A549 (cell line): ENCODE data around the gene PLEKHA7. TPM values are rescaled to one million over a fixed set of nuclear protein-coding genes. Genes with fewer than 3 reads are reported as not detected.
"Not testable (repeated sequence)": the region's sequence is repeated elsewhere in the genome, so short reads cannot be mapped to it uniquely, and the experiment has no call there.

Experiments used
- ATAC-seq, 2 experiments: fragments of 200-7000 bp in 1 of 2; fragments of >200 bp in 1 of 2; cut with Nextera tagmentation in 1 of 2; cut with Tn5 transposase in 1 of 2; 3 replicates each; pipeline versions ENCODE4 v1.8.0 to v1.9.1; 2018 to 2020; ENCODE audit warnings: mild to moderate bottlenecking in 1 of 2, moderate library complexity in 1 of 2
- CTCF ChIA-PET: fragments of 300-600 bp; sonication (Branson Sonifier 250); formaldehyde crosslinking; extraction: SDS; loops from one replicate; lab custom pipeline; 2021; ENCODE audit warnings: antibody characterized with exemption, inconsistent platforms; lab: Yijun Ruan, JAX
- POLR2A ChIA-PET: fragments of 350-600 bp; formaldehyde crosslinking; extraction: SDS; loops from one replicate; lab custom pipeline; 2021; ENCODE audit warnings: antibody characterized with exemption, inconsistent platforms; lab: Yijun Ruan, JAX
- DNase-seq, 2 experiments: peaks; one replicate each; pipeline versions ENCODE4 v3.0.0 to v3.0.0-alpha.2; 2011 to 2016; ENCODE audit warnings: low read depth in 1 of 2, low spot score in 1 of 2
- FAIRE-seq: peaks from 2 replicates; lab custom pipeline; 2011; peaks lifted over from hg19 to GRCh38; lab: Jason Lieb, UNC
- H3K27ac ChIP-seq, 2 experiments: fragments of >200 bp; sonication (Bioruptor Twin); formaldehyde crosslinking; 3 replicates each; pipeline ENCODE4 v1.5.1; 2016 to 2017
- H3K4me1 ChIP-seq: fragments of >200 bp; sonication (Bioruptor Twin); formaldehyde crosslinking; 3 replicates; pipeline ENCODE4 v1.6.1; 2016
- H3K4me2 ChIP-seq: fragments of >200 bp; sonication (Bioruptor Twin); formaldehyde crosslinking; 3 replicates; pipeline ENCODE4 v1.6.1; 2016
- H3K4me3 ChIP-seq: fragments of >200 bp; sonication (Bioruptor Twin); formaldehyde crosslinking; 3 replicates; pipeline ENCODE4 v1.5.1; 2016
- H3K9me3 ChIP-seq: fragments of >200 bp; sonication (Bioruptor Twin); formaldehyde crosslinking; 3 replicates; pipeline ENCODE4 v1.6.1; 2016
- BHLHE40 ChIP-seq: IDR thresholded peaks from 2 replicates; pipeline ENCODE4 v1.6.1; 2012; ENCODE audit warnings: low read depth, low read length, inconsistent platforms
- CBX8 ChIP-seq: fragments of 200-600 bp; sonication (generic); IDR thresholded peaks from 2 replicates; pipeline ENCODE4 v1.6.1; 2016
- CEBPB ChIP-seq, 2 experiments: fragments of >200 bp in 1 of 2; sonication (Bioruptor Twin) in 1 of 2; formaldehyde crosslinking in 1 of 2; IDR thresholded peaks; 2 replicates each; pipeline ENCODE4 v1.6.1; 2012 to 2016
- EHF ChIP-seq: fragments of 250-450 bp; sonication (Bioruptor Pico); IDR thresholded peaks from 2 replicates; pipeline ENCODE4 v1.5.0; 2020; ENCODE audit warnings: mild to moderate bottlenecking
- EHMT2 ChIP-seq: fragments of 200-600 bp; sonication (generic); IDR thresholded peaks from 2 replicates; pipeline ENCODE4 v1.6.1; 2016; ENCODE audit warnings: antibody characterized with exemption, low read depth, mild to moderate bottlenecking, moderate library complexity
- ESRRA ChIP-seq: fragments of 150-350 bp; IDR thresholded peaks from 2 replicates; pipeline ENCODE4 v1.6.1; 2014; ENCODE audit warnings: mild to moderate bottlenecking, low read length, borderline replicate concordance
- FOSB ChIP-seq: fragments of 250-450 bp; sonication (Bioruptor Pico); IDR thresholded peaks from 2 replicates; pipeline ENCODE4 v1.5.0; 2020; ENCODE audit warnings: mild to moderate bottlenecking, moderate library complexity
- GATA3 ChIP-seq: IDR thresholded peaks from 2 replicates; pipeline ENCODE4 v1.6.1; 2012; ENCODE audit warnings: borderline replicate concordance
- HOXB5 ChIP-seq: fragments of 250-450 bp; sonication (Bioruptor Pico); IDR thresholded peaks from 2 replicates; pipeline ENCODE4 v1.5.0; 2020; ENCODE audit warnings: mild to moderate bottlenecking, moderate library complexity
- KDM5A ChIP-seq: fragments of 200-600 bp; sonication (generic); IDR thresholded peaks from 2 replicates; pipeline ENCODE4 v1.6.1; 2016; ENCODE audit warnings: antibody characterized with exemption, mild to moderate bottlenecking
- MAZ ChIP-seq: fragments of 150-350 bp; IDR thresholded peaks from 2 replicates; pipeline ENCODE4 v1.6.1; 2014; ENCODE audit warnings: antibody characterized with exemption, low read depth, low read length, borderline replicate concordance
- MYC ChIP-seq: IDR thresholded peaks from 2 replicates; pipeline ENCODE4 v1.6.1; 2012; ENCODE audit warnings: mild to moderate bottlenecking, inconsistent platforms, low read length, improper control_type of control experiment, borderline replicate concordance
- NFE2L2 ChIP-seq: fragments of 150-350 bp; conservative IDR thresholded peaks from 2 replicates; pipeline ENCODE4 v1.6.1; 2014; ENCODE audit warnings: low read length
- PHF8 ChIP-seq: fragments of 200-600 bp; sonication (generic); IDR thresholded peaks from 2 replicates; pipeline ENCODE4 v1.6.1; 2016; ENCODE audit warnings: low read depth, mild to moderate bottlenecking, antibody characterized with exemption, moderate library complexity, borderline replicate concordance
- POLR2AphosphoS2 ChIP-seq: conservative IDR thresholded peaks from 2 replicates; pipeline ENCODE4 v1.6.1; 2012; ENCODE audit warnings: low read length, improper control_type of control experiment, inconsistent platforms
- RAD21 ChIP-seq, 2 experiments: fragments of >200 bp in 1 of 2; sonication (Bioruptor Twin) in 1 of 2; formaldehyde crosslinking in 1 of 2; IDR thresholded peaks in 1 of 2; conservative IDR thresholded peaks in 1 of 2; 2 replicates in 1 of 2; 3 replicates in 1 of 2; pipeline ENCODE4 v1.6.1; 2012 to 2018; ENCODE audit warnings: inconsistent platforms in 1 of 2
- RARB ChIP-seq: fragments of 250-450 bp; sonication (Bioruptor Pico); IDR thresholded peaks from 2 replicates; pipeline ENCODE4 v1.8.0; 2021; ENCODE audit warnings: mild to moderate bottlenecking, moderate library complexity
- SMC3 ChIP-seq: fragments of >200 bp; sonication (Bioruptor Twin); formaldehyde crosslinking; IDR thresholded peaks from 3 replicates; pipeline ENCODE4 v1.6.1; 2018; ENCODE audit warnings: inconsistent platforms
- SREBF2 ChIP-seq: fragments of 450-650 bp; IDR thresholded peaks from 2 replicates; pipeline ENCODE4 v1.6.1; 2014; ENCODE audit warnings: mild to moderate bottlenecking, moderate library complexity
- WGBS: methylation state at CpG from one replicate; pipeline ENCODE4 v1.1.6; 2017; ENCODE audit errors: missing lambda C conversion rate; 5-methylcytosine and 5-hydroxymethylcytosine counted together
- polyA plus RNA-seq, 4 experiments: library from polyadenylated mRNA; depleted of rRNA in 3 of 4; stranded (reverse); fragments of >200 nt; fragmentation: RNase III in 1 of 4; extraction: RNeasy Plus Mini Kit Qiagen cat#74134 plus additional on column Dnase treatment in 1 of 4; gene quantifications; 2 replicates in 3 of 4; 3 replicates in 1 of 4; pipeline ENCODE4 v1.2.3, GENCODE V29; 2011 to 2017
- TF ChIP-seq, protein P1 (sequence below): fragments of 450-650 bp; IDR thresholded peaks from 2 replicates; pipeline ENCODE4 v1.6.1; 2014; ENCODE audit warnings: antibody characterized with exemption
- TF ChIP-seq, protein P2 (sequence below): fragments of 150-350 bp; IDR thresholded peaks from 2 replicates; pipeline ENCODE4 v1.6.1; 2014; ENCODE audit warnings: low read depth, mild to moderate bottlenecking, low read length
- TF ChIP-seq, protein P3 (sequence below): fragments of >200 bp; sonication (Bioruptor Twin); formaldehyde crosslinking; IDR thresholded peaks from 3 replicates; pipeline ENCODE4 v1.6.1; 2016
- TF ChIP-seq, protein P4 (sequence below): fragments of >200 bp; sonication (Bioruptor Twin); formaldehyde crosslinking; IDR thresholded peaks from 3 replicates; pipeline ENCODE4 v1.5.1; 2016

The PLEKHA7 gene
- polyA plus RNA-seq, 2 of the 4 experiments (the other 2 are of a cell fraction), result 8.7 to 13.8 TPM

DNA sequence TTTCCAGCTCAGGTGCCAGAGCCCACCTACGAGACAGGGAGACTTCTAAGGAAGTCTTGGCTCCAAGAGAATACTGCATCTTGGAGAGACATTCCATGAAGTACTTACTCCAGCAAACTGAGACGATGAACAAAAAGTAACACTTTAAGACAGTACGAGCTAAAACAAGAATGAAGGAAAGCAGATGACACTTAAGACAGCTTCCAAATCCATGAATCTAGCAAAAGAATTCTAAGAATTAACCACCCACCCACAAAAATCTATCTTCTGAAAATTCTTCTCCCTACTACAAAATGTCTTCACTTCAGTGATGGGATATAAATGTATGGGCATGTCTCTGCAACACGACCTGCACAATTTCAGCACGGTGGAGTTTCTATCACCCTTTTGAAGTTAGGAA is 142.8 kb downstream of the PLEKHA7 start:
- TF ChIP-seq MYC (no peak), EHMT2 (no peak), RAD21 (conservative IDR thresholded peaks at IDR 0.05 in 1 of 2, IDR thresholded peaks at IDR 0.05 in 1 of 2) (no peak), PHF8 (no peak), MAZ (no peak), HOXB5 (CRISPR knock-in tag) (no peak), RARB (CRISPR knock-in tag) (no peak), BHLHE40 (no peak), SREBF2 (no peak), POLR2AphosphoS2 (no peak), GATA3 (no peak), KDM5A (no peak), NFE2L2 (no peak)
- TF ChIP-seq, protein P1, sequence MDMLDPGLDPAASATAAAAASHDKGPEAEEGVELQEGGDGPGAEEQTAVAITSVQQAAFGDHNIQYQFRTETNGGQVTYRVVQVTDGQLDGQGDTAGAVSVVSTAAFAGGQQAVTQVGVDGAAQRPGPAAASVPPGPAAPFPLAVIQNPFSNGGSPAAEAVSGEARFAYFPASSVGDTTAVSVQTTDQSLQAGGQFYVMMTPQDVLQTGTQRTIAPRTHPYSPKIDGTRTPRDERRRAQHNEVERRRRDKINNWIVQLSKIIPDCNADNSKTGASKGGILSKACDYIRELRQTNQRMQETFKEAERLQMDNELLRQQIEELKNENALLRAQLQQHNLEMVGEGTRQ, result no peak
- TF ChIP-seq, protein P2, sequence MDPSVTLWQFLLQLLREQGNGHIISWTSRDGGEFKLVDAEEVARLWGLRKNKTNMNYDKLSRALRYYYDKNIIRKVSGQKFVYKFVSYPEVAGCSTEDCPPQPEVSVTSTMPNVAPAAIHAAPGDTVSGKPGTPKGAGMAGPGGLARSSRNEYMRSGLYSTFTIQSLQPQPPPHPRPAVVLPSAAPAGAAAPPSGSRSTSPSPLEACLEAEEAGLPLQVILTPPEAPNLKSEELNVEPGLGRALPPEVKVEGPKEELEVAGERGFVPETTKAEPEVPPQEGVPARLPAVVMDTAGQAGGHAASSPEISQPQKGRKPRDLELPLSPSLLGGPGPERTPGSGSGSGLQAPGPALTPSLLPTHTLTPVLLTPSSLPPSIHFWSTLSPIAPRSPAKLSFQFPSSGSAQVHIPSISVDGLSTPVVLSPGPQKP, result no peak
- Histone ChIP-seq H3K4me2 (no peak overlapping the region), H3K4me3 (no peak overlapping the region), H3K4me1 (no peaks in the 10 kb centered on the region), H3K27ac (no peak overlapping the region), H3K9me3 (no peaks in the 10 kb centered on the region)
- ChIA-PET POLR2A (no interaction called here), CTCF (interaction anchor here (2.1 kb wide), 1 partner anchor 9 kb away, joined by 5 read pairs; no protein-coding TSS in a partner anchor)
- DNase-seq (no peak), ATAC-seq (no peak), FAIRE-seq (no peak)
- 92% methylated on average over 5 of the region's 5 CpGs for WGBS

DNA sequence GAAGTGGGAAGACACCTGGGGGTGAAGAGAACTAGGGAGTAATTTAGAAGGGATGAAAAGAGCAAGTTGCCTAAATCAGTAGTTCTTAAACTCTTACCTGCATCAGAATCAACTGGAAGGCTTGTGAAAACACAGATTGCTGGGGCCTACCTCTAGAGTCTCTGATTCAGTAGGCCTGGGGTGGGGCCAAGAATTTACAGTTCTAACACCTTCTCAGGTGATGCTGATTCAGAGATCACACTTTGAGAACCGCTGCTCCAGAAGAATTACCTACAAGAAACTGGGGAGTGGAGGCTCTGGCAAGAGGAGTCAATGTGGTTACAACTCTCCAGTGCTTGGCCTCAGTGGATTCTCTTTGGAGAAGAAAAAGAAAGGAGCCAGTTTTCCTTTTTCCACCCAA is 147.1 kb downstream of the PLEKHA7 start:
- WGBS, result 71% methylated on average over 1 of the region's 1 CpG
- Histone ChIP-seq H3K4me3 (no peak overlapping the region), H3K27ac (no peak overlapping the region), H3K9me3 (no peaks in the 10 kb centered on the region), H3K4me2 (no peak overlapping the region), H3K4me1 (no peaks in the 10 kb centered on the region)
- no peak for FAIRE-seq
- TF ChIP-seq MAZ, result no peak
- no peak for TF ChIP-seq CBX8
- no peak for TF ChIP-seq ESRRA
- no peak for TF ChIP-seq SMC3
- no peak for TF ChIP-seq FOSB (CRISPR knock-in tag)
- no peak for TF ChIP-seq CEBPB (IDR thresholded peaks at IDR 0.05)
- TF ChIP-seq, protein P3, sequence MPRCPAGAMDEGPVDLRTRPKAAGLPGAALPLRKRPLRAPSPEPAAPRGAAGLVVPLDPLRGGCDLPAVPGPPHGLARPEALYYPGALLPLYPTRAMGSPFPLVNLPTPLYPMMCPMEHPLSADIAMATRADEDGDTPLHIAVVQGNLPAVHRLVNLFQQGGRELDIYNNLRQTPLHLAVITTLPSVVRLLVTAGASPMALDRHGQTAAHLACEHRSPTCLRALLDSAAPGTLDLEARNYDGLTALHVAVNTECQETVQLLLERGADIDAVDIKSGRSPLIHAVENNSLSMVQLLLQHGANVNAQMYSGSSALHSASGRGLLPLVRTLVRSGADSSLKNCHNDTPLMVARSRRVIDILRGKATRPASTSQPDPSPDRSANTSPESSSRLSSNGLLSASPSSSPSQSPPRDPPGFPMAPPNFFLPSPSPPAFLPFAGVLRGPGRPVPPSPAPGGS, result no peak
- no peak for TF ChIP-seq EHF (CRISPR knock-in tag)
- TF ChIP-seq, protein P4, sequence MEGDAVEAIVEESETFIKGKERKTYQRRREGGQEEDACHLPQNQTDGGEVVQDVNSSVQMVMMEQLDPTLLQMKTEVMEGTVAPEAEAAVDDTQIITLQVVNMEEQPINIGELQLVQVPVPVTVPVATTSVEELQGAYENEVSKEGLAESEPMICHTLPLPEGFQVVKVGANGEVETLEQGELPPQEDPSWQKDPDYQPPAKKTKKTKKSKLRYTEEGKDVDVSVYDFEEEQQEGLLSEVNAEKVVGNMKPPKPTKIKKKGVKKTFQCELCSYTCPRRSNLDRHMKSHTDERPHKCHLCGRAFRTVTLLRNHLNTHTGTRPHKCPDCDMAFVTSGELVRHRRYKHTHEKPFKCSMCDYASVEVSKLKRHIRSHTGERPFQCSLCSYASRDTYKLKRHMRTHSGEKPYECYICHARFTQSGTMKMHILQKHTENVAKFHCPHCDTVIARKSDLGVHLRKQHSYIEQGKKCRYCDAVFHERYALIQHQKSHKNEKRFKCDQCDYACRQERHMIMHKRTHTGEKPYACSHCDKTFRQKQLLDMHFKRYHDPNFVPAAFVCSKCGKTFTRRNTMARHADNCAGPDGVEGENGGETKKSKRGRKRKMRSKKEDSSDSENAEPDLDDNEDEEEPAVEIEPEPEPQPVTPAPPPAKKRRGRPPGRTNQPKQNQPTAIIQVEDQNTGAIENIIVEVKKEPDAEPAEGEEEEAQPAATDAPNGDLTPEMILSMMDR, result no peak
- no peak for DNase-seq
- ChIA-PET POLR2A (no interaction called here), CTCF (no interaction called here)
- no peak for ATAC-seq

DNA sequence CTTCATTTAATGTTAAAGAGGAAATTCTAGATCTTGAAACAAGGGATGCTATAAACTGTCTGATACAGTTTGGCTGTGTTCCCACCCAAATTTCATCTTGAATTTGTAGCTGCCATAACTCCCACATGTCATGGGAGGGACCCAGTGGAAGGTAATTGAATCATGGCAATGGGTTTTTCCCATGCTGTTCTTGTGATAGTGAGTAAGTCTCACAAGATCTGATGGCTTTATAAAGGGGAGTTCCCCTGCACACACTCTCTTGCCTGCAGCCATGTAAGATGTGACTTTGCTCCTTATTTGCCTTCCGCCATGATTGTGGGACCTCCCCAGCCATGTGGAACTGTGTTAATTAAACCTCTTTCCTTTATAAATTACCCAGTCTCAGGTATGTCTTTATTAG is 149.8 kb downstream of the PLEKHA7 start:
- FAIRE-seq, POLR2A ChIA-PET, H3K27ac ChIP-seq, ATAC-seq, H3K4me3 ChIP-seq, H3K4me1 ChIP-seq, DNase-seq, H3K9me3 ChIP-seq, H3K4me2 ChIP-seq: not testable (repeated sequence)
- CTCF ChIA-PET, result interaction anchor here (0.6 to 1.6 kb wide), 4 partner anchors 8 to 664 kb away, joined by 3 to 4 read pairs (median 4); no protein-coding TSS in a partner anchor
- WGBS, result 93% methylated on average over 1 of the region's 1 CpG
